GM04503 (cell line): ENCODE results near the gene MAGI2.
"Not testable (repeated sequence)": the region's sequence is repeated elsewhere in the genome, so short reads cannot be mapped to it uniquely, and the experiment has no call there.

ENCODE experiments used
- DNase-seq: peaks from one replicate; pipeline ENCODE4 v3.0.0-alpha.2; 2012; ENCODE audit warnings: low read depth

MAGI2 gene

DNA sequence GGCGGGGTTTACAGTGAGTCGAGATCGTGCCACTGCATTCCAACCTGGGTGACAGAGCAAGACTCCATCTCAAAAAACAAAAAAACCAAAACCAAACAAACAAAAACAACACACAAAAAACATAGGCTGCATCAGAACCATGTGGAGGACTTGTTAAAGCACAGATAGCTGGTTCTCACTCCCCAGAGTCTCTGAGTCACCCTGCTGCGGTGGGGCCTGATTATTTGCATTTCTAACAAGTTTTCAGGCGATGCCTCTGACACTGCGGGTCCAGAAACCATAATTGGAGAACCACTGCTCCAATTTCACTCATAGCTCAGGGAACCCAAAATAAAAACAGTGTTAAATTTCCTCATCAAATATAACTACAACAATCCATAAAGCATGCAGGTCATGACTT is 816.7 kb downstream of the MAGI2 start:
- DNase-seq = no peak

DNA sequence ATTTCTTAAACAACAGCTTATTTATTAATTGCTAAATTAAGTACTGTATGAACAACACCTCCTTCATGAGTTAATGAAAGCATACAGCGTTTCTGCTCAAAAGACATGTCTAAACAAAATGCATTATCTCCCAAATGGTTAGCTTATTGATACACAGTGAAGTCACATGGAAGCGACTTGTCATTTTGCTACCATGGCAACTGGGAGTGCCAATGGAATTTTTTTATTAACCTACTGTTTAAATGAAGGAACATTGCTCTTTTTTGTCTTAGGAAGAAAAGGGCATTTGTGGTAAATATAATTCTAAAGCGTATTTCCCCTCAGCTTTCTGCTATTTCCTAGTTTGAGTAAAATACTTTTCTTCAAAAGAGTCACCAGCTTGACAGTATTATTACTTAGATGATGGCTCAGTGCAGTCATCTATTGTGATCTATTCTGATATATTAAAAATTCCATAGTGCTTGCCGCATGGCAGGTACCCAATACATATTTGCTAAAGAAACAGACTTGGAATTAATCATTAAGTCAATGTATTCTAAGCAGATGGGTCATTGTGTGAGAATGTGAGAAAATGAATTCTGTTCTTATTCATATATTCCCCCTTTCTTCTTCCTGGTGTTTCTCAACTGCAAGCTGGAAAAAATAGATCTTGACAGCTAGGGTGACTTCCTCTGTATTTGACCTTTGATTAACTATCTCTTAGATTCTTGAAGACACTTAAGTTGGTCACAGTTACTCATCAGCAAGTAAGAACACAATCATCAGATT is 818.3 kb downstream of the MAGI2 start:
- no peak for DNase-seq

DNA sequence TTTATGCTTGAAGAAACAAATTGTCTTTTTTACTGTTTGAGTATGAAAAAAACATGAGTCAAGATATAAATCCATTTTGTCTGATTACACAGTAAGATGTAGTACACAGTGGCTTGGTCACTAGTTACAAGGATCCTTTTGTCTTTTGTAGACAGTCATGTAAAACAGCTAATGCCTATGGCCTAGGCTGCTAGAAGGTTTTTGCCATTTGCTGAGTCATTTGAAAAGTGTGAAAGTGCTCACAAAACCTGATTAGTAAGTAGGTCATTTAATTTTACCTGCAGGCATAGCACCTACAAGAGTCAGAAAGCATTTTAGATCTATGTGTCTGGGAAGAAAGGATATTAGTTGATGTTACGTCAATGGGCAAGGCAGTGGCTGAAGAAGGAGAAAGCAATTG is 819.4 kb downstream of the MAGI2 start:
- no peak for DNase-seq

DNA sequence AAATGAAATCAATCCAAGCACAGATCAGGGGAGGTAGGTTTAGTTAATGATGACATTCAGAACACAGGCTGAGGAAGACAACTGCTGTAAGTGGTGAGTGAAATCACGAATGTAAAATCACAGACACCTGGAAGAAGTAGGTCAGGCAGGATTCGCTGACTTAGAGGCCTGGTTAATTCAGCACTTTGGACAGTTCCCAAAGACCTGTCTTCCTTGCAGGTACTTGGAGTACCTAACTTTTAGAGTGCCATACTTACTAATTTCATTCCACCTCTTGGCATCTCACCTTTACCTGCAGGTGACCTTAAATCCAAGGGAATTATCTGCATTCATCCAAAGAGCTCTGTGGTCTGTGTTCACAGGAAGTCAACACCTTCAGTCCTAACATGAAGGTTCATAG is 832.5 kb downstream of the MAGI2 start:
- DNase-seq = no peak

DNA sequence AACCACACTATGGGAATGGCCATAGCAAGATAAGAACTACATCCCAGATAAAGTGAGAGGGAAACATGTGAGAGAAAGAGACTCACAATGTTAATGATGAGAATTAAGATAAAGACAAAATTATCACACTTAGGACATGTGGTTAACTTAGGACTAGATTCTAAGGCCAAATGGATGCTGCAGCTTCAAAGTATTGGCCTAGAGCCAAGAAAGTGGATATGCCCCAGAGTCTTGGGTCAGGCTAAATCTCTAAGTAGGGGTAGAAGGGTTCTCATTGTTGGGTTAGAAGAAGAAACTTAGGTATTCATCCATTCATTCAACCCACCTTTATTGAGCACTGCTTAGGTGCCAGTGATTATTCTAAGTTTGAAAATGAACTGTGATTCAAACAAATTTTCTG is 836.9 kb downstream of the MAGI2 start:
- no peak for DNase-seq

DNA sequence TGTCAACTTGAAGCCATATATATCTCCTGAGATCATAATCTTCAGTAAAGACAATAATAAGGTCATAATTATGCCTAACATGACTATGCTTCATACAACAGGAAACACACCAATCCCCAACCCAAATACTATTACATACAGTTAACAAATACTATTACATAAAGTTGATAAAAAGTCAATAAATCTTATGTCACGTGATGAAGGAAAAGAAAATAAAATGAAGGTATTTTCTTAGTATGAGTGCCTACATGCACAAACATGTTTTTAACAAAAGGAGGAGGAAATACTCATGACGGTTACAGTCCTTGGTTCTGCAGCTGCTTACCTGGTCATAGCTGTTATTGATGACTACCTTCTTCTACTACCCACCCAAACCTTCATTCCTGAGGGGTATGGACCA is 844.2 kb downstream of the MAGI2 start:
- DNase-seq = no peak

DNA sequence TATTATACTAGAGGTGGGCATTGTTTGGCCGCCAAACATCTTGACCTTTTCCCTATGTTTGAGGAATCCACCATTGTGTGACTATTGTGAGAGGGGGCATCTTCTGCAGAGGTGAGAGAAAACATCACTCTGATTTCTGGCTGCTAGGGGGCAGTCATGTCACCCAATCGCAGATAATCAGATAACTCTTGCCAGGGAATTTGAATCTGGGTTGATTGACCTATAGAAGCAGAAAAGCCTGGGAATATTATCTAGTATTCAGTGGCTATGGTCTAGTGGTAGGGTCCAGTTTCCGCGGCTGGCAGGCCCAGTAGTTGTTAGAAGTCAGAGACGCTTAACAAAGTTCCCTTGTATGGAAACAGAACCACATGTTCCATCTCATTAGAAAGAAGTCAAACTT is 846.4 kb downstream of the MAGI2 start:
- no peak for DNase-seq

DNA sequence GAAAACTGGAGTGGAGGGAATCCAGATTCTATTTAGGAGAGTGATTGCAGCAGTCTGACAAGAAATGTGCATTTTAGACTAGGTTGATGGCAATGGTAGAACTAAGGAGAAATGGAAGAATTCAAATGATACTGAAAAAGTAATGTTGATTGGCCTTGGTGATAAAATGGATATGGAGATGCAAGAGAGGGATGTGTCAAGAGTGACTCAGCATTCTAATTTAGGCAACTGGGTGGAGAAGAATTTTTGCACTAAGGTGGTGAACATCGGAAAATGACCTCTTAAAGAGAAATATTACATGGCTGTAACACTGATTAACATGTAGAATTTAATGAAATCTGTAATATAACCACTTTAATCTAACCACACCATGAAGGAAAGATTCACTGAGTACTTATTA is 848.3 kb downstream of the MAGI2 start:
- no peak for DNase-seq

DNA sequence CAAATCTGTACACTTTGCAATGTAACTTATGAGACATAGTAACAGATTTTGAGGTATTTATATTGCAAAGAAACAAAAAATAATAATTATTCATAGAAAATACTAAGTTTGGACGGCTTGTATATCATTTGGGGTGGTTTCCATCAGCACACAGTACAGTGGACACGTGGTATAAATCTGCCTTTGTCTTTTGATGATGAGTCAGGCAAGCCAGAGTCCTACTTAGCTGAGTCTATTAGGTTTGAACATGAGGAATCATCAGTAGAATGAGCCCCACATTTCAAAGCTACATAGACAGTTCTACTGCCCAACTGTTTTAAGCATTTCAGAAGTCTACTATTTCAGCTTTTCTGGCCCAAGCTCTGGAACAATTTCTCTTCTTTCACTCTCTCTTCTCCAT is 851.7 kb downstream of the MAGI2 start:
- DNase-seq = no peak

DNA sequence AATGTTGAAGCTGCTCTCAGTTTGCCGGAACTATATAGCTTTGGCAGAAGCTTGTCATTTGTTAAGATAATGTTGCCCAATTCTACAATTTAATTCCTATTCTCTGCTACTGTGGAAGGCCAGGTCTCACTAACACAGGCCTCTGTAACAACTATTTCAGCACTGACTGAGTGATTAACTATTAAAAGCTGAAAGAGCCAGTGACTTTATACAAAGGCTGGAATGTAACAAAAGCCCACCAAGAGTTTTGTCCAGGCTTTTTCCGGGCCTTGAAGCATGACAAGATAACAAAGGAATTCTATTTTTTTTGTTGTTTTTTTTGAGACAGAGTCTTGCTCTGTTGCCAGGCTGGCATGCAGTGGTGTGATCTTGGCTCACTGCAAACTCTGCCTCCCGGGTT is 859.3 kb downstream of the MAGI2 start:
- DNase-seq = no peak

DNA sequence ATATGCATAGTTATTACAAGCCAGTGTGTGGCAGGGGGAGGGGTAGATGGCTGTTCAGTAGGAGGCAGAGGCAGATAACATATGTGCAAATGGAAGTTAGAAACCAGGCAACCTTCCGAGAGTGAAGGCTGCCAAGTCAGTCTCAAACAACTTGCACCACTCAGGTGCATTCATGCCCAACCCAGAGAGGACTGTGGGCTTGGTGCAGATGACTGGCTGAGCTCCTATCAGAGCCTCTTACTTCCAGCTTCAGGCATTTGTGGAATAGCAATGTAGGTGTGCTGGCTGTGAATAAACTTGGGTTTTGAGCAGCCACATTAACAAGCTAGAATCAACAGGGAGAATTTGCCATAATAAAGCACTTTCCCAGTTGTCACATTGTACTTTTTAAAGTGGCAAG is 865.1 kb downstream of the MAGI2 start:
- DNase-seq = no peak

DNA sequence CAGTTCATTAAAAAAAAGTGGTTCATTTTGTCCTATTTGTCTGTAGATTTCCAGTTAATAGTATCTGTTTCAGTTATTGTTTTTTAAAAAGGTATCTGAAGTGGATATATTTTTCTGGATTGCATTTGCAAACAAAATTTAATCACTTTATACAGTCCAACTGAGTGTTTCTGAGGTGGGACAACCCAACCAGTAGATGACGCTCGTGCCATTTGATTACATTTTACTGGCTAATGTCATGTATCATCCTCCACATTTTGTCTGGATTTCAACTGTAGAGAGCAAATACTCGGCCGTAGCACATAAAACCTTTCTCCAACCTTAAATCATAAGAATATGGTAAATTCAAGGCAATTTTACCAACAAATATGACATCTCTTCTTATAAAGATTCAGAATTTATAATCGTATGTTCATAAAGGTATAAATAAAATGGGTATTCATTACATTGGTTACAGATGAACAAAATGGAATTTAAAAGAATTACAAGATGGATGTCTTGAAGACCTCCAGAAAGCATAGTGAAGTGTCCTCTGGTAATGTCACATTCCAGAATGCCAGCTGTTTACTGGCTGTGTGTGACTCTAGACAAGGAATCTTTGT is 865.9 kb downstream of the MAGI2 start:
- DNase-seq = no peak

DNA sequence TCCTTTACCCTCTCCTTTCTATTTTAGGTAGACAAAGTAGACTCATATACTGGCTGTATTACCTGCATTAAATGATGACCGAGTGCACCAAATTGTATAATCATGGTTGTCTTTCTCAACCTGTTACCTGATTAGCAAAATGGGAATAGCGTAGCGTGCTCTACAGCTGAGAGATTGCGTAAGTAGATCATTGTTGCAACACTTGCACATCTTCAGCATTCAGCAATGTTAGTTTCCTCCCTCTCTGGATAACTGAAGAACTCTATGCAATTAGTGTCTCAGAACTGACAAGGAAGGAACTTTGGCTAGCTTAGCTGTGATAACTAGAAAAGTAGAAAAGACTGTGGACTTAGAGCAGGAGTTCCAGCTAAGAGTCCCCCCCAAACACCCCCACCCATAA is 867.5 kb downstream of the MAGI2 start:
- DNase-seq = no peak

DNA sequence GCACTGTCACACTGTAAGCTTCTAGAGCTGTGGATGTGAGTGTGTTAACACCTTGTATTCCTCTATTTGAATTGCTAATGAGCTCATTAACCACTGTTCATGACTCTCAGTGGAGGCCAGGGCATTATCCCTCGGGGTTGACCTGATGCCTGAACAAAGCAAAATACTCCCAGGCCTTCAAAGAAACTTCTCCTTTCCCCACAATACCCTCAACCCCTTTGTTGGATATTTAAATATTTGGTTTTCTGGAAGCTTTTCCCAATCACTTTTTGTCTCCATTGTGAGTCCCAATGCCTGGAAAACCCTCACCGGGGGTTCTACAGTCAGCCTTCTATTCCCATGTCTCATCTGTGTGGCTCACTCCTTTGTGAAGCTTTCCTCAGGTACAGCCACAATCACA is 874.8 kb downstream of the MAGI2 start:
- DNase-seq = no peak

DNA sequence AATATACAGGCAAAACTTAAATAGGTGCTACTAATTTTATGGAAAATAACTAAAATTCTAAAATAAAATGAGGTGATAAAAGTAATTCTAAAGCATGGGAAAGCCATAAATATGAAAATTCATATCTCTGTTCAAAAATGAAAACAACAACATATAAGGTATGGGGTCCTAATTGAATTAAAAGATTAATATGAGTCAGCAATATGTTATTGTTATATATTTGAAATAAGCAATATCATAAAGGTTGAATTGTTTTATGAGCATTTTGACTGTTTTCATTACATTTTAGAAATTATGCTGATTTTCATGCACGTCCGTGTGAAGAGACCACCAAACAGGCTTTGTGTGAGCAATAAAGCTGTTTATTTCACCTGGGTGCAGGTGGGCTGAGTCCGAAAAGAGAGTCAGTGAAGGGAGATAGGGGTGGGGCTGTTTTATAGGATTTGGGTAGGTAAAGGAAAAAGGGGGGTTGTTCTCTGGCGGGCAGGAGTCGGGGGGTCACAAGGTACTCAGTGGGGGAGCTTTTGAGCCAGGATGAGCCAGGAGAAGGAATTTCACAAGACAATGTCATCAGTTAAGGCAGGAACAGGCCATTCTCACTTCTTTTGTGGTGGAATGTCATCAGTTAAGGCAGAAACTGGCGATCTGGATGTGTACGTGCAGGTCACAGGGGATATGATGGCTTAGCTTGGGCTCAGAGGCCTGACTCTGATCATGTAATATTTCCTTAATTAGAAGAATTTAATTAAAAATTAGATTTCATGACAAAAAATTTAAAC is 876.1 kb downstream of the MAGI2 start:
- not testable (repeated sequence) for DNase-seq

DNA sequence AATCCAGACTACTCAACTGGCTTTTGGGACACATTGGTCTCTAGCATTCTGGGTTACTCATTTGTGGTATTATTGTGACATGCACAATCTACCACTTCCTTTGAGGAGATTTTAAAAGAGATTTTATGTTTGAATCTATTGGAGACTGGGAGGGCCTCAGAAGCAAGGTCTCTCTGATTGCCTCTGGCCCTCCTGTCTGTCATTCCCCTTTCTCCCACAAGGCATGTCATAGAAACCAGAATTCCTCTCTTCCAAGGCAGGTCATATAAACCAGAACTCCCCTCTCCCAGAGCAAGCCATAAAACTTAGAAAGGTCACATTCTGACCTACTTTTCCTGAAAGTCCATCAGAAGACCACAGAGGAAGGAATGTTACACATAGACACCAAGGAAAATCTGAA is 877.2 kb downstream of the MAGI2 start:
- no peak for DNase-seq

DNA sequence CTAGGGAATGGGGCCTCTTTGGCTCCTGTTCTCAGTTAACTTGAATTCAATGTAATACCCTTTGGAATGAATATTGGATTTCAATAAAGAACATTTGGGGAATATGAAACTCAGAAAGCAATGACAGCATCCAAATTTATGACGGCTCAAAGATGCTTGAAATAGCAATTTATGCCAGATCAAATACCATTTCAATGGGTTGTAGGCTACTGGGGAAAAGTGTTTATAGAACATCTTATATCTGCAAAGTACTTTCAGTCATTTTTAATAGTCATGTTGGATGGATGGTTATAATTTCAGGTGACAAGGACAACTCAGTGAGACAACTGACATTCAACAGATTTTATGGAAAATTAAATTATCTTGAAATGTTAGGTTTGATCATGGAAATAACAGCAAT is 882.2 kb downstream of the MAGI2 start:
- no peak for DNase-seq

DNA sequence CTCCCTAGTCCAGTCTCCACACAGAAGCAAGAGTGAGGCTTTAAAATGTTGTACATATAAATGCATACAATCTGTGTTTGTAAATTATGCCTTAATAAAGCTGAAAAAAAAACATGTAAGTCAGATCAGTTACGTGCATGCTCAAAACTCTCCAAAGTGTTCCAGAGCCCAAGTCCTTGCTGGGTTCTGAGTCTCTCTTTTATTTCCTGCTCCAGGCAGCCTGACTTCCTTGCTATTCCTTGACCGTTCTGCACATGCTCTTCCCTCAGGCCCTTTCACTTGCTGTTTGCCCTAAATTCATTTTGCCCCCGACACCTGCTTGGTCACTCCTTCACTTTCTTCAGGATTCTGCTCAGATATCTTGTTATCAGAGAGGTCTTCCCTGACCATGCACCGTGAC is 884.8 kb downstream of the MAGI2 start:
- no peak for DNase-seq

DNA sequence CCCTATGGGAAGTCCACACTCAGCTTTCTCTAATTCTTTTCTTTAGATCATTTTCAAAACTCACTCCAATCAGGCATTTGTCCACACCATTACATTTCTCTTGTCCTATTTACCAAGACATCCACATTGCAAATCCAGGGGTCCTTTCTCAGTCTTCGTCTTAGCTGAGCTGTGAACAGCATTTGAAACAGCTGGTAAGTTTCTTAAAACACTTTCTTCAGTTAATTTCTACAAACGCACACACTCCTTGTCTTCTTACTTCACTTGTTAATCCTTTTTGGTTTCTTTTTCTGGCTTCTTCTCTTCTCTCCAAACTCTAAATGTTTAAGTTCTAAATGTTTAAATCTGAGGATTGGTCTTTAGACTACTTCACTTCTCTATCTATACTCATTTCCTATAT is 885.6 kb downstream of the MAGI2 start:
- DNase-seq = no peak

DNA sequence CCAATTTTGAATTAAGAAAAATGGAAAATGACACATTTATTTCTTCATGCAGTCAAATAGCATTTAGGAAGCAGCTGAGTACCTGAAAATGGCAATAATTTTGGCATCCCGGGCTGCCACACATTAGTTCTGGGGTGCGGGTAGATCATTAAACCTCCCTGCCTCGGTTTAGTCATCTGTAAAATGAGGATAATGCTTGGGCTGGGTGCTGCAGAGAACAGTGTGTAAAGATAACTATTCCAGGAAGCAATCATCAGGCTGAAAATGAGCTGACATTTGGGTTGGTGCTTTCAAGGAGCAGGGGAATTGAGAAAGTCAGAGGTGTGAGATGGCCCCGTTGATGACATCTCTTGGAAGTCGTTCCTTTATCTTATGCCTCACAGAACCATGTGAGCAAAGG is 887.7 kb downstream of the MAGI2 start:
- no peak for DNase-seq

DNA sequence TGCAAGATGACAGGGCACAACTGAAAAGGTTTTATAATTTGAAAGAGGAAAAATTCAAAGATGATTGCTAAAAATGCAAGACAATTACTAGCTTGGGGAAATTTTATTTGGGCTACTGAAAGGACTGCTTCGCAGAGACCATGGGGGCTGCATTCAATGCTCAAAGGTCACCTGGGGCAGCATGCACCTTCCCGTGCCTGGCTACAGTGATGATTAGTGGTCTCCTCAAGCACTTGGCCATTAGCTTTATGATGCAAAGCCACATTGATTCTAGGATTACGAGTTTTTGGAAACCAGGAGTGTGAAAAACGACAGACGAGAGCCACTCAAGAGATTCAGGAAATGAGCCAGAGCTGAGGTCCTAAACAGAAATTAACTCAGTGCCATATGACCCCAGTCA is 890.3 kb downstream of the MAGI2 start:
- no peak for DNase-seq

DNA sequence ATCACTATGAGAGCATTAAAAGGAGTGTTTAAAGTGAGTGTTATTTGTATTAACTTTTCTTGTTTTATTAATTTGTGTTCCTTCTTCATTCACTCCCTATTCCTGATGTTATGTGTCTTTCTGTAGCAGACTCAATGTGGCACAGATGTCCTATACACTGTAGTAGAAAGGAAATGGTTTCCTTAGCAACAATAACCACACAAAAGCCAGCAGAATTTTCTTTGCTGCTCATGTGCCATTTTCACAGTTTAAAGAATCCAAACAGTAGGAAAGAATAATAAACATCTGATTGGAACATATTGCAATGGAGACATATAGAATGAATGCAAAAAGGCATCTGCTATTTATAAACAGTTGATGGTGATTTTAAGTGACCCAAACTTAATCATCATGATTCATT is 891.3 kb downstream of the MAGI2 start:
- DNase-seq = no peak

DNA sequence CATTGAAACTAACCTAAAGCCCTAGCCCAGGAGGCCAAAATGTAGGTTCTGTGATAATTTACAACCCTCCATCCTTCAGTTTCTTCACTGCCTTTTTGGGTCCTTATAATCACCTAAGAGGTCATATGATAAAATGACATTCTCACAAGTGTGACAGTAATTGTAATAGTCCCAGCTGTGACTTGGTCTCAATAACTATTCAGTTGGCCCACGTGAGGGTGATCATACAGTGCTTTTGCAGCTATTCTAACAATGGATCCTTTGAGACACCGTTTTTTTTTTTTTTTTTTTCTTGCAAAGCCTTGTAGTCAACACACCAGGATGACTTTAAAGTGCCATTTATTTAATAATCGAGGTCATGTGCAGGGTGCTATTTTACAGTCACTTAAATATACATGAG is 894.9 kb downstream of the MAGI2 start:
- no peak for DNase-seq
